ENCODE data around the gene CIB4.
"Not testable (repeated sequence)": the region's sequence is repeated elsewhere in the genome, so short reads cannot be mapped to it uniquely, and the experiment has no call there.

Gene CIB4

GRCh38 chr2:26666671-26667070 is 25.5 kb upstream of the CIB4 start:
- no peak overlapping the region for H3K4me3 ChIP-seq (ENCODE audit: low read length)
- no peaks in the 10 kb centered on the region for H3K27me3 ChIP-seq (ENCODE audit: insufficient read depth, low read length)
- H3K27ac ChIP-seq (ENCODE audit: low read depth, low read length): no peak overlapping the region
- H3K36me3 ChIP-seq (ENCODE audit: insufficient read depth, low read length): no peaks in the 10 kb centered on the region
- no peaks in the 10 kb centered on the region for H3K4me1 ChIP-seq (ENCODE audit: insufficient read depth, low read length)
- H3K9ac ChIP-seq (ENCODE audit: low read depth, low read length): no peak overlapping the region
- peaks cover 4% of the 10 kb centered on the region; the same call in 1 of the 2 replicates for H3K9me3 ChIP-seq (ENCODE audit: insufficient read depth, low read depth, low read length)
- 65% methylated on average over 2 of the region's 2 CpGs for WGBS

- not testable (repeated sequence) for H3K27me3 ChIP-seq (ENCODE audit: insufficient read depth, low read length); H3K4me3 ChIP-seq (ENCODE audit: low read length); H3K36me3 ChIP-seq (ENCODE audit: insufficient read depth, low read length); H3K27ac ChIP-seq (ENCODE audit: low read depth, low read length); H3K4me1 ChIP-seq (ENCODE audit: insufficient read depth, low read length); H3K9ac ChIP-seq (ENCODE audit: low read depth, low read length)
- H3K9me3 ChIP-seq (ENCODE audit: insufficient read depth, low read depth, low read length): peaks cover 14% of the 10 kb centered on the region
- WGBS: 90% methylated on average over 12 of the region's 21 CpGs
Measured at GRCh38 chr2:26665296-26665695, 24.1 kb upstream of the CIB4 start.

- no peak overlapping the region for H3K27ac ChIP-seq (ENCODE audit: low read depth, low read length)
- H3K9me3 ChIP-seq (ENCODE audit: insufficient read depth, low read depth, low read length): peaks cover 22% of the 10 kb centered on the region
- no peaks in the 10 kb centered on the region for H3K4me1 ChIP-seq (ENCODE audit: insufficient read depth, low read length)
- H3K27me3 ChIP-seq (ENCODE audit: insufficient read depth, low read length): no peaks in the 10 kb centered on the region
- H3K4me3 ChIP-seq (ENCODE audit: low read length): no peak overlapping the region
- no peak overlapping the region for H3K9ac ChIP-seq (ENCODE audit: low read depth, low read length)
- 100% methylated on average over 1 of the region's 1 CpG for WGBS
- H3K36me3 ChIP-seq (ENCODE audit: insufficient read depth, low read length): no peaks in the 10 kb centered on the region
Measured at GRCh38 chr2:26660363-26660962, 19.3 kb upstream of the CIB4 start.

- H3K36me3 ChIP-seq (ENCODE audit: insufficient read depth, low read length): no peaks in the 10 kb centered on the region
- peaks cover 9% of the 10 kb centered on the region; the same call in 1 of the 2 replicates for H3K4me1 ChIP-seq (ENCODE audit: insufficient read depth, low read length)
- H3K27ac ChIP-seq (ENCODE audit: low read depth, low read length): no peak overlapping the region
- WGBS: 81% methylated on average over 6 of the region's 6 CpGs
- no peak overlapping the region for H3K9ac ChIP-seq (ENCODE audit: low read depth, low read length)
- no peaks in the 10 kb centered on the region for H3K27me3 ChIP-seq (ENCODE audit: insufficient read depth, low read length)
- peaks cover 22% of the 10 kb centered on the region for H3K9me3 ChIP-seq (ENCODE audit: insufficient read depth, low read depth, low read length)
- no peak overlapping the region for H3K4me3 ChIP-seq (ENCODE audit: low read length)
Measured at GRCh38 chr2:26658691-26659346, 17.7 kb upstream of the CIB4 start.

GRCh38 chr2:26657265-26657664 is 16.1 kb upstream of the CIB4 start:
- Histone ChIP-seq H3K27me3 (ENCODE audit: insufficient read depth, low read length) (no peaks in the 10 kb centered on the region), H3K27ac (ENCODE audit: low read depth, low read length) (no peak overlapping the region), H3K4me1 (ENCODE audit: insufficient read depth, low read length) (peaks cover 9% of the 10 kb centered on the region; the same call in 1 of the 2 replicates), H3K9me3 (ENCODE audit: insufficient read depth, low read depth, low read length) (peaks cover 22% of the 10 kb centered on the region), H3K36me3 (ENCODE audit: insufficient read depth, low read length) (no peaks in the 10 kb centered on the region), H3K9ac (ENCODE audit: low read depth, low read length) (no peak overlapping the region), H3K4me3 (ENCODE audit: low read length) (no peak overlapping the region)
- WGBS: 88% methylated on average over 4 of the region's 4 CpGs

- Histone ChIP-seq H3K4me1 (ENCODE audit: insufficient read depth, low read length) (peaks cover 9% of the 10 kb centered on the region; the same call in 1 of the 2 replicates), H3K27ac (ENCODE audit: low read depth, low read length) (no peak overlapping the region; the same call in 1 of the 2 replicates), H3K27me3 (ENCODE audit: insufficient read depth, low read length) (no peaks in the 10 kb centered on the region), H3K4me3 (ENCODE audit: low read length) (no peak overlapping the region), H3K36me3 (ENCODE audit: insufficient read depth, low read length) (no peaks in the 10 kb centered on the region), H3K9me3 (ENCODE audit: insufficient read depth, low read depth, low read length) (peaks cover 16% of the 10 kb centered on the region), H3K9ac (ENCODE audit: low read depth, low read length) (no peak overlapping the region)
- 54% methylated on average over 7 of the region's 9 CpGs for WGBS
Measured at GRCh38 chr2:26655611-26656195, 14.5 kb upstream of the CIB4 start.

- not testable (repeated sequence) for H3K4me1 ChIP-seq (ENCODE audit: insufficient read depth, low read length); H3K27ac ChIP-seq (ENCODE audit: low read depth, low read length); H3K9ac ChIP-seq (ENCODE audit: low read depth, low read length); H3K4me3 ChIP-seq (ENCODE audit: low read length); H3K36me3 ChIP-seq (ENCODE audit: insufficient read depth, low read length); H3K27me3 ChIP-seq (ENCODE audit: insufficient read depth, low read length)
- peaks cover 10% of the 10 kb centered on the region for H3K9me3 ChIP-seq (ENCODE audit: insufficient read depth, low read depth, low read length)
- WGBS: 87% methylated on average over 1 of the region's 1 CpG
Measured at GRCh38 chr2:26655120-26655519, 14.0 kb upstream of the CIB4 start.

GRCh38 chr2:26654061-26654340 is 12.8 kb upstream of the CIB4 start:
- Histone ChIP-seq H3K27me3 (ENCODE audit: insufficient read depth, low read length) (no peaks in the 10 kb centered on the region), H3K9ac (ENCODE audit: low read depth, low read length) (no peak overlapping the region), H3K36me3 (ENCODE audit: insufficient read depth, low read length) (no peaks in the 10 kb centered on the region), H3K27ac (ENCODE audit: low read depth, low read length) (no peak overlapping the region), H3K9me3 (ENCODE audit: insufficient read depth, low read depth, low read length) (no peaks in the 10 kb centered on the region), H3K4me1 (ENCODE audit: insufficient read depth, low read length) (peaks cover 9% of the 10 kb centered on the region; the same call in 1 of the 2 replicates), H3K4me3 (ENCODE audit: low read length) (no peak overlapping the region)
- WGBS: 88% methylated on average over 3 of the region's 3 CpGs

GRCh38 chr2:26653207-26654060 is 12.3 kb upstream of the CIB4 start:
- H3K27me3 ChIP-seq (ENCODE audit: insufficient read depth, low read length): no peaks in the 10 kb centered on the region
- no peaks in the 10 kb centered on the region for H3K36me3 ChIP-seq (ENCODE audit: insufficient read depth, low read length)
- no peak overlapping the region for H3K4me3 ChIP-seq (ENCODE audit: low read length)
- no peak overlapping the region for H3K9ac ChIP-seq (ENCODE audit: low read depth, low read length)
- 92% methylated on average over 13 of the region's 13 CpGs for WGBS
- H3K27ac ChIP-seq (ENCODE audit: low read depth, low read length): no peak overlapping the region
- H3K9me3 ChIP-seq (ENCODE audit: insufficient read depth, low read depth, low read length): no peaks in the 10 kb centered on the region
- peaks cover 9% of the 10 kb centered on the region; the same call in 1 of the 2 replicates for H3K4me1 ChIP-seq (ENCODE audit: insufficient read depth, low read length)

- peaks cover 9% of the 10 kb centered on the region; the same call in 1 of the 2 replicates for H3K4me1 ChIP-seq (ENCODE audit: insufficient read depth, low read length)
- no peaks in the 10 kb centered on the region for H3K27me3 ChIP-seq (ENCODE audit: insufficient read depth, low read length)
- 87% methylated on average over 12 of the region's 12 CpGs for WGBS
- H3K9me3 ChIP-seq (ENCODE audit: insufficient read depth, low read depth, low read length): no peaks in the 10 kb centered on the region
- no peak overlapping the region for H3K9ac ChIP-seq (ENCODE audit: low read depth, low read length)
- H3K36me3 ChIP-seq (ENCODE audit: insufficient read depth, low read length): no peaks in the 10 kb centered on the region
- H3K27ac ChIP-seq (ENCODE audit: low read depth, low read length): no peak overlapping the region
- no peak overlapping the region for H3K4me3 ChIP-seq (ENCODE audit: low read length)
Measured at GRCh38 chr2:26652361-26653041, 11.3 kb upstream of the CIB4 start.

Measured in HUES64 (cell line).